CD4-positive, alpha-beta T cell (primary cell): ENCODE data around the gene VPS39. TPM values are rescaled to one million over a fixed set of nuclear protein-coding genes. Genes with fewer than 3 reads are reported as not detected.

Experiments used
- ATAC-seq: fragments of 200-7000 bp; cut with Tn5 transposase; one replicate; pipeline ENCODE4 v1.10.0; 2022; ENCODE audit warnings: mild to moderate bottlenecking; ENCODE audit not compliant: poor library complexity
- CTCF ChIA-PET: fragments of 350-600 bp; sonication (Branson Sonifier 250); formaldehyde crosslinking; loops from one replicate; lab custom pipeline; 2021; ENCODE audit warnings: antibody characterized with exemption, inconsistent platforms; lab: Charles Lee
- POLR2A ChIA-PET: fragments of 350-600 bp; sonication (Branson Sonifier 250); formaldehyde crosslinking; loops from one replicate; lab custom pipeline; 2021; ENCODE audit warnings: antibody characterized with exemption, inconsistent platforms; lab: Charles Lee
- DNase-seq, 14 experiments: peaks; one replicate each; pipeline ENCODE4 v3.0.0-alpha.2; 2013 to 2020; ENCODE audit warnings: mixed read lengths in 2 of 14
- H3K27ac ChIP-seq, 2 donors: one replicate each; pipeline versions ENCODE4 v1.5.1 to v1.7.0; 2013; ENCODE audit warnings: low read length in 2 of 2, low read depth in 1 of 2, mild to moderate bottlenecking in 1 of 2
- H3K27me3 ChIP-seq, 2 experiments: 1 replicate in 1 of 2; 2 replicates in 1 of 2; pipeline versions ENCODE4 v1.6.1 to v1.7.0; 2013; ENCODE audit warnings: low read length in 2 of 2, control low read depth in 1 of 2, mild to moderate bottlenecking in 1 of 2, moderate library complexity in 1 of 2; ENCODE audit not compliant: insufficient read depth in 2 of 2, control insufficient read depth in 1 of 2
- H3K36me3 ChIP-seq: one replicate; pipeline ENCODE4 v1.6.1; 2013; ENCODE audit warnings: low read length, control low read depth; ENCODE audit not compliant: insufficient read depth
- H3K4me1 ChIP-seq: one replicate; pipeline ENCODE4 v1.6.1; 2013; ENCODE audit warnings: low read length, control low read depth; ENCODE audit not compliant: insufficient read depth
- H3K4me3 ChIP-seq: one replicate; pipeline ENCODE4 v1.5.1; 2013; ENCODE audit warnings: mild to moderate bottlenecking, low read length, moderate library complexity
- H3K9me3 ChIP-seq, 2 experiments: 1 replicate in 1 of 2; 2 replicates in 1 of 2; pipeline versions ENCODE4 v1.6.1 to v1.7.0; 2013; ENCODE audit warnings: low read length in 2 of 2, mild to moderate bottlenecking in 2 of 2, control low read depth in 1 of 2, moderate library complexity in 1 of 2; ENCODE audit not compliant: control insufficient read depth in 1 of 2, insufficient read depth in 1 of 2
- H3K27ac Mint-ChIP-seq: one replicate; pipeline ENCODE4 v1.8.0; 2020; ENCODE audit warnings: mixed read lengths
- H3K27me3 Mint-ChIP-seq: one replicate; pipeline ENCODE4 v1.8.0; 2021; ENCODE audit warnings: mixed read lengths
- H3K36me3 Mint-ChIP-seq: one replicate; pipeline ENCODE4 v1.8.0; 2021; ENCODE audit warnings: low read depth, mixed read lengths
- H3K4me1 Mint-ChIP-seq: one replicate; pipeline ENCODE4 v1.8.0; 2021; ENCODE audit warnings: low read depth, mixed read lengths
- H3K4me3 Mint-ChIP-seq: one replicate; pipeline ENCODE4 v1.8.0; 2020; ENCODE audit warnings: mild to moderate bottlenecking, mixed read lengths
- H3K9me3 Mint-ChIP-seq: one replicate; pipeline ENCODE4 v1.8.0; 2020; ENCODE audit warnings: mixed read lengths
- intact Hi-C, 2 experiments: fragments of 100-400 bp; cut with DNase I in 1 of 2; cut with micrococcal nuclease in 1 of 2; formaldehyde crosslinking; loops; one replicate each; pipeline versions ENCODE4 v1.15.1 to v1.9.0; 2023 to 2025; cut with DNase I, micrococcal nuclease
- total RNA-seq, 174 experiments: library from RNA in 2 of 174; stranded (reverse) in 2 of 174; gene quantifications; one replicate each; pipeline ENCODE4 v1.2.3 and lab custom pipeline; 2021 to 2026
- TF ChIP-seq, protein P1 (sequence below): fragments of 200-600 bp; IDR thresholded peaks from one replicate; pipeline ENCODE4 v1.8.0; 2022; ENCODE audit warnings: antibody characterized with exemption, mild to moderate bottlenecking

Gene VPS39
- total RNA-seq, 2 experiments from 2014 or later, result 73.4 to 82.5 TPM

DNA sequence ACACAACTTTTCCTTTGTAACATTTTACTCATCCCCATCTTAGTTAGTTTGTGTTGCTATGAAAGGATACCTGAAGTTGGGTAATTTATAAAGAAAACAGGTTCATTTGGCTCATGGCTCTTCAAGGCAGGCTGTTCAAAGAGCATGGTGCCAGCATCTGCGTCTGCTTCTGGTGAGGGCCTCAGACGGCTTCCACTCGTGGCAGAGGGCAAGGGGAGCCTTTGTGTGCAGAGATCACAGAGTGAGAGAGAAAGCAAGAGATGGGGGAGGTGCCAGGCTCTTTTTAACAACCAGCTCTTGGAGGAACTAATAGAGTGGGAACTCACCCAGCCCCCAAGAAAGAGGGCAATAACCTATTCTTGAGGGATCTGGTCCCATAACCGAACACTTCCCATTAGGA, 74.7 kb downstream of the VPS39 start:
- POLR2A ChIA-PET, result no interaction called here
- Histone ChIP-seq H3K4me3 (no peak overlapping the region), H3K9me3 (peaks cover 0 to 3% of the 10 kb centered on the region in 2 experiments), H3K27ac (no peak overlapping the region), H3K4me1 (no peaks in the 10 kb centered on the region), H3K36me3 (no peaks in the 10 kb centered on the region), H3K27me3 (peaks cover 0 to 4% of the 10 kb centered on the region in 2 experiments)
- no peaks in the 10 kb centered on the region for H3K4me1 Mint-ChIP-seq
- H3K36me3 Mint-ChIP-seq, result no peaks in the 10 kb centered on the region
- peaks cover 14% of the 10 kb centered on the region for H3K27me3 Mint-ChIP-seq
- CTCF ChIA-PET, result no interaction called here
- no peak overlapping the region for H3K27ac Mint-ChIP-seq
- no peaks in the 10 kb centered on the region for H3K9me3 Mint-ChIP-seq
- intact Hi-C loops, result no loop called here
- DNase-seq (no peak), ATAC-seq (no peak)
- TF ChIP-seq, protein P1, sequence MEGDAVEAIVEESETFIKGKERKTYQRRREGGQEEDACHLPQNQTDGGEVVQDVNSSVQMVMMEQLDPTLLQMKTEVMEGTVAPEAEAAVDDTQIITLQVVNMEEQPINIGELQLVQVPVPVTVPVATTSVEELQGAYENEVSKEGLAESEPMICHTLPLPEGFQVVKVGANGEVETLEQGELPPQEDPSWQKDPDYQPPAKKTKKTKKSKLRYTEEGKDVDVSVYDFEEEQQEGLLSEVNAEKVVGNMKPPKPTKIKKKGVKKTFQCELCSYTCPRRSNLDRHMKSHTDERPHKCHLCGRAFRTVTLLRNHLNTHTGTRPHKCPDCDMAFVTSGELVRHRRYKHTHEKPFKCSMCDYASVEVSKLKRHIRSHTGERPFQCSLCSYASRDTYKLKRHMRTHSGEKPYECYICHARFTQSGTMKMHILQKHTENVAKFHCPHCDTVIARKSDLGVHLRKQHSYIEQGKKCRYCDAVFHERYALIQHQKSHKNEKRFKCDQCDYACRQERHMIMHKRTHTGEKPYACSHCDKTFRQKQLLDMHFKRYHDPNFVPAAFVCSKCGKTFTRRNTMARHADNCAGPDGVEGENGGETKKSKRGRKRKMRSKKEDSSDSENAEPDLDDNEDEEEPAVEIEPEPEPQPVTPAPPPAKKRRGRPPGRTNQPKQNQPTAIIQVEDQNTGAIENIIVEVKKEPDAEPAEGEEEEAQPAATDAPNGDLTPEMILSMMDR, result no peak
- no peak overlapping the region for H3K4me3 Mint-ChIP-seq

DNA sequence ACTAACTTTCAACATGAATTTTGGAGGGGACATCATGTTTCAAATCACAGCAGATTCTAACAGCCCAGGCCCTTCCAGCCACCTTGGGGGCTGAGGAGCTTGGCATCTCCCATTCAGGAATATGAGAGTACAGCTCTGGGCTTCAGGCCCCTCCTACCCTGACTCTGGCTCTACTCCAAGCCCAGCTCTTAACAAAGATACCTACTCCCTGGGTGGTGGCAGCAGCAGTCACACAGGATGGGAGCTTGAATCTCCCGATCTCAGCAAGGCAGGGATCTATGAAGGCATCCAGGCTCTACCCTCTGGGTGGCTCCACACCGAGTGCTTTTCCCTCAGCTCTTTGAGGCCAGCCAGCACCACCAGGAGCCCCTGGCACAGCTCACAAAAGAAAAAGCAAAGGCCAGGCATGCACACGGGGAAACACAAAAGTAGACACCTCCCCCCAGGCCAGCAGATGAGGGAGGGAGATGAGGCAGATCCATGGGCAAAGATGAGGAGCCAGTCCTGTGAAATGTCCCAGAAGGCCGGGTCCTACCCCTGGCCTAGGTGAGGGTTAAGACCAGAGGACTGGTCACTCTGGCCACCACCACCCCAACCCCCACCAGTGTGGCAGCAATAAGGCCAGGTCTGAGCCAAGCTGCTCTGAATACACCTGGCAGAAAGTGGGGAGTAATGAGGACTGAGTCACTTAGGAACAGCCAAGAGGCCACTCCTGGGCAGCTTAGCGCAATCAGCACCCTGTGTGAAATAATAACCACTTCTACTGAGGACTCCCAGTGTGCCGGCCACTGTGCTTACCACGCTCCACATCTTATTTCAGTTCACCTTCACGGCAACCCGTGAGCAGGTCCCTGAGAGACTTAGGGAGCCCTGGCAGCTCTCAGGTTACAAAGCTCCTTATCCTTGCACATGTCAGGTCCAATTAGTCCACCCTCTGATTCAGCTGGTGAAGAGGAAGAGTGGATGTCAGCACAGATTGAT, 76.0 kb downstream of the VPS39 start:
- no peak overlapping the region for H3K27ac ChIP-seq
- H3K36me3 ChIP-seq, result no peaks in the 10 kb centered on the region
- no peak for DNase-seq
- H3K4me3 ChIP-seq, result no peak overlapping the region
- ATAC-seq, result no peak
- H3K27me3 ChIP-seq, result peaks cover 0 to 4% of the 10 kb centered on the region in 2 experiments
- intact Hi-C loops, result no loop called here
- H3K9me3 ChIP-seq, result peaks cover 0 to 3% of the 10 kb centered on the region in 2 experiments
- TF ChIP-seq, protein P1, result no peak
- Mint-ChIP-seq H3K36me3 (no peaks in the 10 kb centered on the region), H3K4me3 (no peak overlapping the region), H3K27ac (no peak overlapping the region), H3K27me3 (peaks cover 26% of the 10 kb centered on the region), H3K9me3 (no peaks in the 10 kb centered on the region), H3K4me1 (no peaks in the 10 kb centered on the region)
- ChIA-PET CTCF (interaction anchor here (1.3 kb wide), 1 partner anchor 48 kb away, joined by 3 read pairs; no protein-coding TSS in a partner anchor), POLR2A (no interaction called here)
- no peaks in the 10 kb centered on the region for H3K4me1 ChIP-seq

DNA sequence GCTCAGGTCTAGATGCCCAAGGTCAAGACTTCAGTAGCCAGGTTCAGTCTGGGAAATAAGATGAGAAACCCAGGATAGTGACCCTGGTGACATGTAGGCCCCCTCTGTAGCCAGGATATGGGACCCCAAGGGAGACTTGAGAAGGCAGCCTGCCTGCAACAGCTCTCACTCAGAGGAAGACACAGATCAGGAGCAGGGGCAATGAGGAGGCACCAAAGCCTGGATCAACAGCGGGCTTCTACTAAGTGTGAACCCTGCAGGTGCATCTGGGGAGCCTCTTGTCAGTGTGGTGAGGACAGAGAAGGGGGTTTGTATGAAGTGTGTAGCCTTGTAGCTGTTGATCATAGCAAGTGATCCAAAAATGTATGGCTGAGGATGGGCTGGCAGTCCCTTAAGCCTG, 77.1 kb downstream of the VPS39 start:
- Mint-ChIP-seq H3K27me3 (peaks cover 27% of the 10 kb centered on the region), H3K36me3 (no peaks in the 10 kb centered on the region), H3K4me1 (no peaks in the 10 kb centered on the region), H3K9me3 (no peaks in the 10 kb centered on the region), H3K4me3 (no peak overlapping the region), H3K27ac (no peak overlapping the region)
- ChIA-PET POLR2A (no interaction called here), CTCF (interaction anchor here (1.3 kb wide), 1 partner anchor 47 kb away, joined by 3 read pairs; no protein-coding TSS in a partner anchor)
- peaks cover 0 to 4% of the 10 kb centered on the region in 2 experiments for H3K27me3 ChIP-seq
- H3K27ac ChIP-seq, result no peak overlapping the region
- no peak overlapping the region for H3K4me3 ChIP-seq
- H3K9me3 ChIP-seq, result peaks cover 0 to 3% of the 10 kb centered on the region in 2 experiments
- H3K36me3 ChIP-seq, result no peaks in the 10 kb centered on the region
- no peak for DNase-seq
- no peaks in the 10 kb centered on the region for H3K4me1 ChIP-seq
- ATAC-seq, result no peak
- TF ChIP-seq, protein P1, result no peak
- intact Hi-C loops, result no loop called here
